Psoas muscle (tissue), 8 donors: Measurements from ENCODE around the gene HUNK. TPM values are rescaled to one million over a fixed set of nuclear protein-coding genes. Genes with fewer than 3 reads are reported as not detected.

Experiments used
- ATAC-seq, 4 donors: fragments of 200-7000 bp; cut with Tn5 transposase; one replicate each; pipeline ENCODE4 v1.9.1; 2020; ENCODE audit warnings: moderate library complexity in 3 of 4, mild to moderate bottlenecking in 2 of 4
- DNase-seq, 2 donors: peaks; one replicate each; pipeline ENCODE4 v3.0.0-alpha.2; 2020
- H3K27ac ChIP-seq: fragments of 200-600 bp; one replicate; pipeline ENCODE4 v1.8.0; 2022
- H3K27me3 ChIP-seq, 3 donors: fragments of 200-600 bp in 1 of 3; one replicate each; pipeline versions ENCODE4 v1.6.1 to v1.8.0; 2013 to 2022; ENCODE audit warnings: low read length in 2 of 3, mild to moderate bottlenecking in 2 of 3, moderate library complexity in 1 of 3; ENCODE audit not compliant: insufficient read depth in 3 of 3
- H3K36me3 ChIP-seq, 2 donors: fragments of 200-600 bp in 1 of 2; one replicate each; pipeline versions ENCODE4 v1.6.1 to v1.8.0; 2013 to 2022; ENCODE audit warnings: low read depth in 1 of 2, mild to moderate bottlenecking in 1 of 2, moderate library complexity in 1 of 2; ENCODE audit not compliant: insufficient read depth in 1 of 2
- H3K4me1 ChIP-seq: fragments of 200-600 bp; one replicate; pipeline ENCODE4 v1.8.0; 2022
- H3K4me3 ChIP-seq: fragments of 200-600 bp; one replicate; pipeline ENCODE4 v1.8.0; 2022; ENCODE audit warnings: mild to moderate bottlenecking
- H3K9me3 ChIP-seq: fragments of 200-600 bp; one replicate; pipeline ENCODE4 v1.8.0; 2022
- CTCF ChIP-seq: fragments of 200-600 bp; IDR thresholded peaks from one replicate; pipeline ENCODE4 v1.8.0; 2022; ENCODE audit warnings: antibody characterized with exemption
- WGBS, 3 donors: extraction: QIAGEN DNeasy Blood & Tissue Kit; methylation state at CpG; one replicate each; pipeline versions ENCODE4 v1.1.6 to v1.1.7; 2013; 5-methylcytosine and 5-hydroxymethylcytosine counted together
- intact Hi-C, 2 donors: fragments of 100-400 bp; cut with DNase I; formaldehyde crosslinking; loops; one replicate each; pipeline versions ENCODE4 v1.11.0 to v1.14.2; 2022
- polyA plus RNA-seq, 3 donors: library from polyadenylated mRNA; stranded (reverse); fragments of 200-250 nt; gene quantifications; one replicate each; pipeline ENCODE4 v1.2.3, GENCODE V29; 2013
- total RNA-seq, 4 donors: library from RNA; stranded (reverse); fragmentation: NEBNext Ultra II Directional in 2 of 4; extraction: Animal tissue kit (Norgen Biotek cat#: 25700) in 2 of 4; gene quantifications; one replicate each; pipeline versions ENCODE4 v1.2.1 to v1.2.4, GENCODE V29; 2021 to 2023
- donor health status: healthy with polysubstance abuse.
- donor health status: DM: no; HTN: no; CAD: no; lungs with moderate emphysema.
- donor health status: Bipolar disorder and iron deficiency.
- donor health status: healthy.
- donor health status: DM: yes; HTN: yes; CAD: no.
- donor health status: DM: no; HTN: no; CAD: no.
- donor health status: DM: no; HTN: no; CAD: no.
- donor health status: DM: yes; HTN: yes; CAD: no.

HUNK gene
- total and polyA plus RNA-seq, 7 donors, result 0.03 to 0.54 (median 0.10) TPM

- peaks cover under 1% of the 10 kb centered on the region for H3K4me1 ChIP-seq
- intact Hi-C loops, result no loop called here
- peak overlapping the region; percentile 67 for H3K4me3 ChIP-seq
- ATAC-seq (no peak), DNase-seq (peak in 1 of 2 donors; percentile 28)
- no peaks in the 10 kb centered on the region for H3K36me3 ChIP-seq
- H3K9me3 ChIP-seq, result no peaks in the 10 kb centered on the region
- H3K27ac ChIP-seq, result no peak overlapping the region
- no peak for TF ChIP-seq CTCF
- 0 to 1% (median 1%) methylated on average over 27 to 58 of the region's 58 CpGs for WGBS, 3 donors
- peaks cover 0 to 71% (median 8%) of the 10 kb centered on the region in 3 donors for H3K27me3 ChIP-seq
Measured at GRCh38 chr21:31873275-31873695, 465 bp downstream of the HUNK start.

- peak; percentile 35 for TF ChIP-seq CTCF
Measured at GRCh38 chr21:31873696-31874599, 1.1 kb downstream of the HUNK start.

DNA sequence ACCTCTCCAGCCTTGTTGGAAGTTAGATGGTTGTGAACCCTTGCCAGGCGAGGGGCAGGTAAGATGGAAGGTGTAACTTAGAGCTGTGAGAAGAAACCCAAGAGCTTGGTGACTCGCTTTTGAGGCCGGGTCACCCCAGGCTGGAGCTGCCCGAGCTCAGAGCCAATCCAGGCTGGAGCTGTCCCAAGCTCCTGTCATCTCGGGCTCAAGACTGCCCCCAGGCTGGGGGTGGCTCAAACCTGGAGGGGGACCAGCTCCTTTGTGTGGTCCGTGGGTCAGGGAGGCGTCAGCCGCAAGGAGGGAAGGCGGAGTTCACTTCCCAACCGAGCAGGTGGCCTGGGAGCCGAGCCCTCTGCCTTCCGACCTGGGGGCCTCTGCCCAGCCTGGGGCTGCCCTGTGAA lies 2.0 kb downstream of the HUNK start:
- ATAC-seq, result no peak
- 36 to 37% (median 36%) methylated on average over 12 of the region's 12 CpGs for WGBS, 3 donors

More at GRCh38 chr21:31873696-31874599, 1.1 kb downstream of the HUNK start:
- Histone ChIP-seq H3K4me1 (peaks cover 7% of the 10 kb centered on the region), H3K4me3 (peak overlapping the region; percentile 67), H3K27me3 (peaks cover 0 to 71% (median 8%) of the 10 kb centered on the region in 3 donors), H3K9me3 (no peaks in the 10 kb centered on the region), H3K27ac (no peak overlapping the region), H3K36me3 (no peaks in the 10 kb centered on the region)
- ATAC-seq (peak; percentile 28 to 55 (median 48)), DNase-seq (peak; percentile 66 to 72)
- WGBS, 3 donors, result 2 to 4% (median 2%) methylated on average over 38 to 77 of the region's 77 CpGs
- intact Hi-C loops, result no loop called here

DNA sequence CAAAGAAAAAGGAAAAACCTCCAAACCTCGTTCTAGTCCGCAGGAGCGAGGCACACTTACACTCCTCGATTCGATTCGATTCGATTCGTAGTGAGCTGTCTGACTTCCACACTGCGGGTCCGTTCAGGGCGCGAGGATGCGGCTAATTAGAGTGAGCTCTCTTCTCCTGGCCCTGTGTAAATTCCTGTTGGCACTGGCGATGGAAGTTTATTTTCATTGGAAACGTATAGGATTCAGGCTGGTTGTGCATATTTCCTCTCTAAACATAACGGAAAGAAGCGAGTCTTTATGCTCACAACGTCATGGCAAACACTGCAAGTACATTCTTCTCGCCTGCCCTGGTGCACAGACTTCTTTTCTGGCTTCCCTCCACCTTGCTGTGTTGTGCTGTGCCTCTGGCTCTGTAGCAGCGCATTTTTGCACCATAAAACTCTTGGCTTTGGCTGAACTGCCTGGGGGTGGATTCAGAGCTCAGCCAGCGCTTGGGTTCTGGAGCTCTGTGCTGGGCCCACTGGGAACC lies 2.7 kb downstream of the HUNK start:
- WGBS, 3 donors, result 21 to 43% (median 30%) methylated on average over 21 of the region's 21 CpGs
- Histone ChIP-seq H3K4me1 (peaks cover 14% of the 10 kb centered on the region), H3K9me3 (no peaks in the 10 kb centered on the region), H3K27ac (no peak overlapping the region), H3K4me3 (no peak overlapping the region), H3K27me3 (peaks cover 0 to 59% (median 6%) of the 10 kb centered on the region in 3 donors), H3K36me3 (no peaks in the 10 kb centered on the region)
- no peak for TF ChIP-seq CTCF
- ATAC-seq (no peak), DNase-seq (no peak)
- intact Hi-C loops, result no loop called here

More for the DNA sequence above, 2.0 kb downstream of the HUNK start:
- DNase-seq, result no peak
- Histone ChIP-seq H3K4me1 (peaks cover 14% of the 10 kb centered on the region), H3K4me3 (no peak overlapping the region), H3K27me3 (peaks cover 0 to 64% (median 7%) of the 10 kb centered on the region in 3 donors), H3K36me3 (no peaks in the 10 kb centered on the region), H3K27ac (no peak overlapping the region), H3K9me3 (no peaks in the 10 kb centered on the region)
- no peak for TF ChIP-seq CTCF
- intact Hi-C loops, result no loop called here
